K562 treated with DMSO at 1 percent for 48 hours (cell line): Measurements from ENCODE around the gene DNAJC17. TPM values are rescaled to one million over a fixed set of nuclear protein-coding genes. Genes with fewer than 3 reads are reported as not detected.

ENCODE experiments used
- total RNA-seq: library from RNA; unstranded; fragments of 300-600 nt; gene quantifications from 2 replicates; pipeline ENCODE4 v1.2.3, GENCODE V29; 2022; ENCODE audit warnings: low replicate concordance; ENCODE audit errors: extremely low read depth

The DNAJC17 gene
- not detected in 2 replicates for total RNA-seq

GRCh38 chr15:40807028-40807887 lies at the start of gene DNAJC17, which contains the start of gene ZFYVE19:
Gene DNAJC17, minus strand, starts transcription at chr15:40807473. Its CDS starts 27 bp downstream, at chr15:40807446.
Gene ZFYVE19, plus strand, starts transcription at chr15:40807089. Its CDS starts 501 bp downstream, at chr15:40807590.

GRCh38 chr15:40843885-40844695 lies 36.8 kb upstream of the DNAJC17 start, which contains the start of gene SPINT1:
Gene SPINT1, plus strand, starts transcription at chr15:40844048. Its CDS starts 507 bp downstream, at chr15:40844555.

GRCh38 chr15:40828447-40829036 lies 21.3 kb upstream of the DNAJC17 start, which contains the start of gene PPP1R14D:
Gene PPP1R14D, minus strand, starts transcription at chr15:40828708. Its CDS starts 67 bp downstream, at chr15:40828641.

GRCh38 chr15:40769274-40770146 lies 37.8 kb downstream of the DNAJC17 start, which contains the start of gene C15orf62:
Gene C15orf62, plus strand, starts transcription at chr15:40769980. Its CDS starts 516 bp downstream, at chr15:40770496.

GRCh38 chr15:40763801-40764628 lies 43.3 kb downstream of the DNAJC17 start, which contains the start of gene GCHFR:
Gene GCHFR, plus strand, starts transcription at chr15:40764068. Its CDS starts 113 bp downstream, at chr15:40764181.

GRCh38 chr15:40754883-40755811 lies 52.1 kb downstream of the DNAJC17 start, which contains the start of gene RMDN3:
Gene RMDN3, minus strand, starts transcription at chr15:40755254. Its CDS starts 471 bp downstream, at chr15:40754783.

Other genes with a start within 250 kb of the DNAJC17 start
- not detected in 2 replicates for gene CCDC32, start 242.4 kb downstream of the DNAJC17 start, total RNA-seq
- gene RPUSD2, start 238.2 kb downstream of the DNAJC17 start, total RNA-seq, result not detected in 2 replicates
- not detected in 2 replicates for gene KNL1, start 213.2 kb downstream of the DNAJC17 start, total RNA-seq
- gene RAD51, start 112.3 kb downstream of the DNAJC17 start, total RNA-seq, result not detected in 2 replicates
- gene RMDN3, start 52.2 kb downstream of the DNAJC17 start, total RNA-seq, result not detected in 2 replicates
- gene GCHFR, start 43.4 kb downstream of the DNAJC17 start, total RNA-seq, result not detected in 2 replicates
- gene C15orf62, start 37.5 kb downstream of the DNAJC17 start, total RNA-seq, result not detected in 2 replicates
- not detected in 2 replicates for gene ZFYVE19, start 384 bp downstream of the DNAJC17 start, total RNA-seq
- gene PPP1R14D, start 21.2 kb upstream of the DNAJC17 start, total RNA-seq, result not detected in 2 replicates
- not detected in 2 replicates for gene SPINT1, start 36.6 kb upstream of the DNAJC17 start, total RNA-seq
- not detected in 2 replicates for gene RHOV, start 66.8 kb upstream of the DNAJC17 start, total RNA-seq
- not detected in 2 replicates for gene VPS18, start 87.0 kb upstream of the DNAJC17 start, total RNA-seq
- not detected in 2 replicates for gene DLL4, start 121.9 kb upstream of the DNAJC17 start, total RNA-seq
- not detected in 2 replicates for gene CHAC1, start 146.0 kb upstream of the DNAJC17 start, total RNA-seq